Thoracic aorta (tissue), 2 donors: ENCODE measurements around the gene TSFM. TPM values are rescaled to one million over a fixed set of nuclear protein-coding genes. Genes with fewer than 3 reads are reported as not detected.
A peak's percentile ranks its signal among the peaks of the same experiment; 100 is the strongest.

Experiments
- ATAC-seq: fragments of 150-250 bp; one replicate; pipeline ENCODE4 v1.8.0; 2017; ENCODE audit warnings: low read depth; ENCODE audit not compliant: insufficient number of reproducible peaks, low FRiP score
- DNase-seq: peaks from one replicate; pipeline ENCODE4 v3.0.0-alpha.2; 2020; ENCODE audit warnings: low spot score
- H3K27ac ChIP-seq, 2 donors: fragments of 200-600 bp; sonication (generic); 1 replicate in 1 of 2; 2 replicates in 1 of 2; pipeline ENCODE4 v1.5.1; 2016; ENCODE audit warnings: mild to moderate bottlenecking in 2 of 2, moderate library complexity in 2 of 2
- H3K27me3 ChIP-seq: fragments of 200-600 bp; sonication (generic); replicated peaks from 2 replicates; pipeline ENCODE4 v1.6.0; 2016; ENCODE audit warnings: mild to moderate bottlenecking; ENCODE audit not compliant: insufficient read depth
- H3K36me3 ChIP-seq: fragments of 200-600 bp; sonication (generic); one replicate; pipeline ENCODE4 v1.5.1; 2016
- H3K4me1 ChIP-seq, 2 donors: fragments of 200-600 bp; sonication (generic); 1 replicate in 1 of 2; 2 replicates in 1 of 2; pipeline versions ENCODE4 v1.5.1 to v1.6.0; 2016; ENCODE audit warnings: low read depth in 2 of 2, mild to moderate bottlenecking in 1 of 2; ENCODE audit not compliant: control insufficient read depth in 1 of 2
- H3K4me3 ChIP-seq: fragments of 200-600 bp; sonication (generic); 2 replicates; pipeline ENCODE4 v1.5.1; 2016; ENCODE audit warnings: mild to moderate bottlenecking
- H3K9me3 ChIP-seq: fragments of 200-600 bp; sonication (generic); 2 replicates; pipeline ENCODE4 v1.5.1; 2016
- CTCF ChIP-seq: fragments of 200-600 bp; sonication (generic); IDR thresholded peaks from one replicate; pipeline ENCODE4 v1.5.1; 2019; ENCODE audit warnings: antibody characterized with exemption
- total RNA-seq, 2 donors: library from RNA; depleted of rRNA; stranded (reverse); fragments of >200 nt; gene quantifications; one replicate each; pipeline versions ENCODE4 v1.1.0 to v1.2.3, GENCODE V29; 2016

Gene TSFM
- total RNA-seq, 2 donors from 2014 or later, result 15.4 to 19.3 TPM

- Histone ChIP-seq H3K9me3 (no peaks in the 10 kb centered on the region), H3K27ac (no peak overlapping the region), H3K4me3 (no peak overlapping the region), H3K36me3 (peaks cover 17% of the 10 kb centered on the region), H3K4me1 (peaks cover 6 to 7% of the 10 kb centered on the region in 2 donors), H3K27me3 (no peaks in the 10 kb centered on the region)
- DNase-seq (no peak), ATAC-seq (no peak)
- TF ChIP-seq CTCF, result no peak
These were observed 38.8 kb upstream of the TSFM start for GRCh38 chr12:57743769-57744168.

GRCh38 chr12:57744194-57744776 lies 38.3 kb upstream of the TSFM start:
- ATAC-seq, result peak; percentile 63
- no peaks in the 10 kb centered on the region for H3K27me3 ChIP-seq
- no peak for TF ChIP-seq CTCF
- peaks cover 21% of the 10 kb centered on the region for H3K36me3 ChIP-seq
- peak overlapping the region; percentile 97 for H3K4me3 ChIP-seq
- H3K9me3 ChIP-seq, result no peaks in the 10 kb centered on the region
- peak; percentile 70 for DNase-seq
- H3K27ac ChIP-seq, result peak overlapping the region; percentile 98
- H3K4me1 ChIP-seq, result peaks cover 3 to 6% of the 10 kb centered on the region in 2 donors

- peak; percentile 99 for ATAC-seq
- DNase-seq, result peak; percentile 95
- H3K36me3 ChIP-seq, result peaks cover 21% of the 10 kb centered on the region
- no peak for TF ChIP-seq CTCF
- peak within 1 kb of the TSS; percentile 97 for H3K4me3 ChIP-seq
- H3K27ac ChIP-seq, result peak within 1 kb of the TSS; percentile 98
- no peaks in the 10 kb centered on the region for H3K9me3 ChIP-seq
- no peaks in the 10 kb centered on the region for H3K27me3 ChIP-seq
- peaks cover 3 to 6% of the 10 kb centered on the region in 2 donors for H3K4me1 ChIP-seq
These were observed 37.7 kb upstream of the TSFM start, which contains the start of gene TSPAN31 for GRCh38 chr12:57744777-57745484. Gene TSPAN31 (plus strand): TSS chr12:57745039. CDS start chr12:57745155, 116 bp downstream.

- H3K9me3 ChIP-seq, result no peaks in the 10 kb centered on the region
- peaks cover 3 to 6% of the 10 kb centered on the region in 2 donors for H3K4me1 ChIP-seq
- H3K4me3 ChIP-seq, result peak overlapping the region; percentile 97
- H3K36me3 ChIP-seq, result peaks cover 21% of the 10 kb centered on the region
- no peaks in the 10 kb centered on the region for H3K27me3 ChIP-seq
- peak overlapping the region; percentile 98 for H3K27ac ChIP-seq
- TF ChIP-seq CTCF, result no peak
- no peak for DNase-seq
- no peak for ATAC-seq
These were observed 37.1 kb upstream of the TSFM start for GRCh38 chr12:57745485-57745881.

GRCh38 chr12:57746025-57746424 lies 36.6 kb upstream of the TSFM start:
- ATAC-seq (no peak), DNase-seq (no peak)
- Histone ChIP-seq H3K36me3 (peaks cover 21% of the 10 kb centered on the region), H3K27me3 (no peaks in the 10 kb centered on the region), H3K4me3 (peak overlapping the region; percentile 97), H3K9me3 (no peaks in the 10 kb centered on the region), H3K27ac (no peak overlapping the region), H3K4me1 (peaks cover 5 to 10% of the 10 kb centered on the region in 2 donors)
- TF ChIP-seq CTCF, result no peak
